CD4-positive, alpha-beta T cell treated with Interferon alpha-2 for 1 hour (primary cell): ENCODE results near the gene EDN1.
"Not testable (repeated sequence)": the region's sequence is repeated elsewhere in the genome, so short reads cannot be mapped to it uniquely, and the experiment has no call there.

Experiments used
- DNase-seq, 2 donors: peaks; one replicate each; pipeline ENCODE4 v3.0.0-alpha.2; 2020 to 2022

Gene EDN1

DNA sequence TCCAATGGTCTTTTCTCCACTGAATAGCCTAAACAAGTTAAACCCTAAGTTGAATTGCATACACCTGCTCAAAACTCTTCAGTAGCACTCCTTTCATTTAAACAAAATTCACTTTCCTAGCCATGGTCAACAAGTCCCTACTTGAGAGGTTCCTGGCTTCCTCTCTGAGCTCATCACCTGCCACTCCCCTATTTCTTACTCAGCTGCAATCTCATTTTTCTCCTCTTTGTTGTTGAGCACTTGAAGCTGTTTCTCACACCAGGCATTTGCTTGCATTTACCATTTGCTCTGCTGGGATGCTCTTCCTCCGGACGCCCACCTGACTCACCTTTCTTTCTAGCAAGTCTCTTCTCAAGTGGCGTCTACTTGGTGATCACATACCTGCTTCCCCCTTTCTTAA is 38.5 kb downstream of the EDN1 start:
- no peak for DNase-seq

DNA sequence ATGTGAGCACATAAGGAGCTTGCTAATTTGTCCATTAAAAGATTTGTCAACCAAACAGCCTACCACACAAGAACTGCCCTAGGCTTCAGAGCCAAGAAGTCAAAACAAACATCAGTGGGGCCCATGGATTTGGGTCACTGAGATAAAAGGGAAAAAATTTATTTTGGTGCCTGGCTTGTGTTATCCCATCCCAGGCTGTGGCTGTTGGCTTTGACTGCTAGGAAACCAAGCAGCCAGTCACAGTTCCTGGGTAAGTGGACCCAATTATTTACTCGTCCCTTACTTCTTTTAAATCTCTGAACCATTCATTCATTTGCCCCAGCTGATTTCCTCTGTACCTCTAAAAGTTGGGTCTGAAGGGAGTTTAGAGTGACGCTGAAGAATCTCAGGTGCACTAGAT is 41.3 kb downstream of the EDN1 start:
- no peak for DNase-seq

DNA sequence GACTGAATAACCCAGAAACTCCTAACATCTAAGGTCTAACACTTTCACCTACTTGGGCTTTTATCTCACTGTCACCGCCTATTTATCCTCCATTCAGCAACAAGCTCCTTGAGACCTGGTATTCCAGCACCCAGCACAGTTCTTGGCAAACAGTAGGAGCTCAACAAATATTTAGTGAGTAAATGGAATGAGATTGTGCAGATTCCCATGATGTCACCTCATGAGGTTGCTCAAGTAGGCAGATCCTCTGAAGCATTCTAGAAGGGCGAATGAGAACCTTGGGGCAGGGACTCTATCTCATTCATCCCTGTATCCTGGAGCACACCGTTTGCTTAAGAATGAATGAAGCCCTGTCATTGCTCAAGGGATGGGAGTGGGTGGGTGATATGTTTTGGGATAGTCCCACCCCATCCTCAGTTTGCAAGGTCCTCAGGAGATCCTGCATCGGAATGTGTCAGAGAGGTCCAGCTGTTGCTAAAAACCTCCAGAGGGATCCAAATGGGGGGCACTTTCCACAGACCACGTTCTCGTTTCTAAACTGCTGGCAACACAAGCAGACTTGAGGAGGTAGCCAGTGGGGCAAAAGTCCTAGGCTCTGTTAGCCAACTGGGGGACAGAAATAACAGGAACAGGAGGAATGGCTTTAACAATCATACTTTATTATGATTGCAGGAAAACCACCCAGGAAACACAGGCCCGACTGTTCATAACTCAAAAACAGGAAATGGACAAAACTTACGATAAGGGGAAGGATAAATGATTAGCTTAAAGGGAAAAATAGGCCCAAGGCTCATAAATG is 42.0 kb downstream of the EDN1 start:
- DNase-seq, result no peak

GRCh38 chr6:12332750-12333079 is 42.6 kb downstream of the EDN1 start:
- not testable (repeated sequence) for DNase-seq

GRCh38 chr6:12333128-12333527 is 43.0 kb downstream of the EDN1 start:
- no peak for DNase-seq

- no peak for DNase-seq
Observed at GRCh38 chr6:12334526-12335130, 44.5 kb downstream of the EDN1 start.

- DNase-seq, result no peak
Observed at GRCh38 chr6:12335131-12335527, 45.0 kb downstream of the EDN1 start.

DNA sequence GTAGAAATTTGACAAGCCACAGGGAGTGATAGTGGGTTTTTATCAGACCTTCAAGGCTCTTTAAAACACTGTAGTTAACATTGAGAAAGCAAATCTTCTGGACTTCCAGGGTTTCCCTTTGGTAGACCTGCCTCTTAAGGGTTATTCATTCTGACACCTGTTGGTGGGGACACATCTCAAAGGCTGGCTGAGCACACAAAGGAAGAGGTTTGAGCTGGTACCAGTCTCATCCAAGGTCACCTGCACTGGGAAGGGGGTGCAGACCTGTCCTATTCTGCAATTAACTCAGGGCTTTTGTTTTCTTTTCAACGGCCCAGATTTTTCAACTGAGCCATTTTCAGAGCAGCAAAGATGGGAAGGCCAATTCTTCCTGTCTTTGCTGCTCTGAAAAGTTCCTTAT is 45.6 kb downstream of the EDN1 start:
- DNase-seq, result no peak

GRCh38 chr6:12336121-12336971 is 46.2 kb downstream of the EDN1 start:
- DNase-seq, result no peak

- no peak for DNase-seq
Observed at GRCh38 chr6:12339022-12339421, 48.9 kb downstream of the EDN1 start.

DNA sequence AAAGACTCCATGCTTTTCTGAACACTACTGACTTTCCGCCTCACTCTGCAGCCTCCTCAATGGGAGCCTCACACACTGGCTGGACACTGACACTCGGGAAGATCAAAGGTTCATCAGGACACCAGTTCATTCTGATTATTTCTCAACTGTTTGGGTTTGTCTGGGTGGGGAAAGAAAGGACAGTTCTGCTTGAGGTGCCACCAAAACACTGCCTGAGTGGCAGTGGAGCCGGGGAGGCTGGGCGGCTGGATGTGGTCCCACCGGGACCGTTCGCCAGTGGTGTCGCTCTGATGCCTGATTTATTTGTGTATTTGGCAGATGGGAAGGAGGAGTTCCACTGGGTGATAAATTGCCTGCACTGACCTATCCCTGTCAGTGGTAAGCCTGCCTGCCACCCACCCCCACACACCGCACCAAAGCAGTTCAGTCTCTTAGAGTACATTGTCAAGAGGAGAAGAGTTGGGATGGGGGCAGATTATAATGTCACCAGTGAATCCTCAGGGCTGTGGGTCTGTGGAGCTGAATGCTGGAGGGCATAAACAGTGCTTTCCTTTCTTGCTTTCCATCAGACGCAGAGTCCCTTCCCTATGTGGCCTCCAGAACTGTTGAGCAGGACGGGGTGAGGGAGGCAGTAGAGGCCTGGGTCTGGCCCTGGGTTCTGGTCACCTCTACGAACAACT is 49.8 kb downstream of the EDN1 start:
- no peak for DNase-seq

DNA sequence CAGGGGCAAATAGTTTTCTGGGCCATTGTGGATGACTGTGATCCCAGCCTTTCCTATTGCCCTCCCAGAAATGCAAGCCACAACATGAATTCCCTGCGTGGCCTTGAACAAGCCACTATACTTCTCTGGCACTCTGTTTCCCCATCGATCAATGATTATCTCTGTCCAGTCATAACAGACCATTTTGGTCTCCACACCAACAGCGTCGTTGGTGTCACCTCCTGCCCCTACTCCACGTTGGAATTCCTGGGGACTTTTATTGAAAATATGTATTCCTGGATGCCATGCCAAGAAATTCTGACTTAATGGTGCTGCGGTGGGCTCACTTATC is 50.3 kb downstream of the EDN1 start:
- no peak for DNase-seq

- DNase-seq, result no peak
Observed at GRCh38 chr6:12342664-12343063, 52.5 kb downstream of the EDN1 start.

- no peak for DNase-seq
Observed at GRCh38 chr6:12343122-12343439, 52.9 kb downstream of the EDN1 start.

DNA sequence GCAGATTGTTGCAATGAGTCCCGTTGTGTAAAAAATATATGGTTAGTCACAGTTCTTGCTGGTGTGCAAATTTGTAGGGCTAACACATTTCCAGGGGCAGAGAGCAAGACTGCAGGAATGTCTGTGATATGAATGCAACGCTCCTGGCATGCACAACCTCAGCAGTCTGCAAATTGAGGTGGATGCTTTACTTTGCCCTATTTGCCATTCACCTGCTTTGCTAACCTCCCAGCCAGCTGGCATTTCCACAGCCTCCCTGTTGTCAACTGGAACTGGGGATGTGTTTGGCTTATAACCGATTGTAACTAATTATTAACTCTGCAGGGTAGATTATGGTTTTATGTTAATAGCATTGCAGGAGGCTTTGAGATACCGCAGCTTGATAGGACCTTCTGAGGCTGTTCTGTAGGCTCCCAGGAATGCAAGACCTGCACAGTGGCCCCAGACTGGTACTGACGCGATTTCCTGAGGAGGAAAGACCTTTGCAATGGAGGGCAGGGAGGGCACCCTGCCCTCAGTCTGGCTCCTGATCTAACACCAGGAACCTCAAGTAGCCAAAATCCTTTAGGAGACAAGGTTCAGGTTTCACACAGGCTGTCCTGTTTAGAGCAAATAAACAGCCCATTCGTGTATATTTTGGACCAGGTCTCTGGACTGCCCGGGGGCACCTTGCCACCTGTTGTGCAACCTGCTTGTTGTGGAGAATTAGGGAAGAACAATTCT is 53.4 kb downstream of the EDN1 start:
- no peak for DNase-seq

- DNase-seq, result no peak
Observed at GRCh38 chr6:12344296-12344695, 54.1 kb downstream of the EDN1 start.

GRCh38 chr6:12344961-12345693 is 55.0 kb downstream of the EDN1 start:
- no peak for DNase-seq

- DNase-seq, result no peak
Observed at GRCh38 chr6:12345694-12346058, 55.5 kb downstream of the EDN1 start.
